ENCODE measurements around the gene SLC5A10.

Gene SLC5A10

DNA sequence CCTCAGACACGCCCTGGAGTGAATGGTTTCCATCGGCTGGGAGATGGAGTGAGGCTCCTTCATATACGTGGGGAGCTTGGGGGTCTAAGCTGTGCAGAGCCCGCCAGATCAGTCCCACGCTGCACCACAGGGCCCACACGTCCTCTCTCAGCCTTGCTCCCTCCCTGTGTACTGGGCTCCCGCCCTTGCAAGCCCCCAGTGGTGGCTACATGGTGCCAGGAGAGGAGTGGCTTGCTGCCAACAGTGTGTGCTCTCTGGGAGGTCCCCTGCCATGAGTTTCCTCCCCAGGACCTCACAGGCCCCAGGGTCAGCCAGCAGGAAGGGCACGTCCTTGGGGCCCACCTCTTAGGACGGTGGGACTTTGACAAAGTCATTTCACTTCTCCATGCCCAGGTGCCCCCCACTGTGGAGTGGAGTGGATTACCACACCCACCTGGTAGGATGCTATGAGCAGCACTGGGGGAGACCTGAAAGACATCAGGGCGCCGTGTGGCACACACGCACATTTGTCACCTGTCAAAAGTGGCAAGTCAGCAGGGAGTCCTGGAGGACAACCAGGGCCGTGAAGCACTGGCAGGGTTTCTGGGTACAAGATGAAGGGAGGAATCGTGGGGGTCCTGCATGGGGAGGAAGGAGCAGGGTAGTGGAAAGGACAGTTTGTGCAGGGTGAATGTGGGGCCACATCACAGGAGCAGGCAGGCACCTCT lies 13.7 kb downstream of the SLC5A10 start:
- no peak for DNase-seq

DNA sequence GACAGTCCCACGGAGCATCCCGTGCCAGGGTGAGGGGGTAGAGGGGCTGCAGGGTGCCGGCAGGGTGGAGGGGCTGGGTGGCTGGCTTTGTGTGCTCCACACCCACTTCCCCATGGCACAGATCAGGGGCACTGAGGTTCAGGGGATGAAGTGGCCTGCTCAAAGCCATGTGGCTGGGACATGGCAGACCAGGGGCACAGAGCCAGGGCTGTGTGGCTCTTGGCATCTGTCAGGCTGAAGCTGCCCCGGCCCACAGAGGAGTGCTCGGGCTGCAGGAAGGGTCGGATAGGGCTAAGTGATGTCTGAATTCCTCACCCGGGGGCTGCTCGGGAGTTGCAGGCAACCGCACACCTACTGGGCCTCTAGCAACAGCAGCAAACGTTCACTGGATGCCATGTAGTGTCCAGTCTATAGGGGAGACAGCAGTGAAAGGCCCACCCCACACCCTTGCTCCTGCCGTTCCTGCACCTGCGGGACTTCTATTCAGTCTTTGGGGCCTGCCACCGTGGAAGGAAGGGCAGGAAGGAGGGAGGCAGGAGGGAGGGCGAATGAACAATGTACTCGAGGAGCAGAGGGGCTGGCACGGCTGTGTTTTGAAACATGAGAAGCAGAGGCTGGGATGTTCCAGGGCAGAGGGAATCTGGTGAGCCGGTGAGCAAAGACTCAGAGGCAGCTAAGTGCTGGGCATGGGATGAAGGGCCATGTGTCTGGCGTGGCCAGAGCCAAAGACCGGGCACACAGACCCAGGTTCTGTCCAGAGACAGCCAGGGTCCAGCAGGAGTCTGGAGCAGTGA lies 15.1 kb downstream of the SLC5A10 start:
- no peak for DNase-seq

DNA sequence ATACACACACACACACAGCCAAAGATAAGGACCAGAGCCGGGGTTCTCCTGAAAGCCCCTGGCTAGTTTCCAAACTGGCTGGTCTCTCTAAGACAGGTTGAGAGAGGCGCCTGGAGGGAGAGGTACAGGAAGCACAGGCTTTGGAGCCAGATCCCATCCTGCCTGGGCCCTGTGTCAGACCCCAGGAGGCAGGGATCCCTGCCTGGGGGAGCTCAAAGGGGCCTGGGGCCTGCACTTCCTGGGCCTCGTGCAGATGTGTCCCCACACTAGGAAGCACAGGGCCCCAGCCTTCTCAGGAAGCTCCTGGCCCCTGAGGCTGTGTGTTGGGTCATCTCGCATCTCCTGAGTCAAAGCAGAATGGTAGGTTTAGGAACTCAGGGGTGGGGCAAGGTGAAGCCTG lies 16.0 kb downstream of the SLC5A10 start:
- DNase-seq, result no peak

- DNase-seq, result no peak
These were observed 16.4 kb downstream of the SLC5A10 start for GRCh38 chr17:18968345-18968744.

DNA sequence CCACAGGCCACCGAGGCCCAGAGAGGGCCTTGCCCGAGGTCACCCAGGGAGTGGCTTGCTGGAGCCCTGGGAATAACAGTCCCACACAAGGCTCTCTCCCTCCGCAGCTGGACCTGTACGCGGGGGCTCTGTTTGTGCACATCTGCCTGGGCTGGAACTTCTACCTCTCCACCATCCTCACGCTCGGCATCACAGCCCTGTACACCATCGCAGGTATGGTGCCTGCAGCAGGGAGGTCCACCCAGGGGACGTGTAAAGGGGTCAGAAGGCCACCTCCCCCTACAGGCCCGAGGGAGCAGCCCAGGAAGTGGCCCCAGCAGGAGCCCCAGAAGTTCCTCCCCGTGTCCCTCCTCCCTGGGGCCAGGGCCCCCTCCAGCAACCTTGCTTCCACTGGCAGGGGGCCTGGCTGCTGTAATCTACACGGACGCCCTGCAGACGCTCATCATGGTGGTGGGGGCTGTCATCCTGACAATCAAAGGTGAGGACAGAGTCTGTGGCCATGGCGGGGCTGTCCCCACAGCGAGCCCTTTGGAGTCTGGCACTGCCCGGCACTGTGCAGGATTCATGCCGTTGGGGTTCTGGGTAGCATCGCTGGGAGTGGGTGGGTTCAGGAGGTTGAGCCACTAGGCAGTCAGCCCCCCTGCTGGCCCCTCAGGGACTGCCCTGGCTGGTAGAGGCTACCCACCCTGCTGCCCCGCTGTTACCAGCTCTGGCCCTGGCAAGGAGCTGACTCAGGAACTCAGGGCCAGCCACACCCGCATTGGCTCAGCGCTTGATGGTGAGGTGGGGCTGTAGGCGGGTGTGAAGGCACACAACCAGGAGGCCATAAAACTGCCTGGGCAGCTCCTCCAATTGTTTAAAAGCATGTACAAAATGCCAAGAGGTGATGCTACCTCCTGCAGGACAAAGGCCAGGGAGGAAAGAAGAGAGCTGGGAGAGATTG lies 17.3 kb downstream of the SLC5A10 start:
- DNase-seq, result no peak

DNA sequence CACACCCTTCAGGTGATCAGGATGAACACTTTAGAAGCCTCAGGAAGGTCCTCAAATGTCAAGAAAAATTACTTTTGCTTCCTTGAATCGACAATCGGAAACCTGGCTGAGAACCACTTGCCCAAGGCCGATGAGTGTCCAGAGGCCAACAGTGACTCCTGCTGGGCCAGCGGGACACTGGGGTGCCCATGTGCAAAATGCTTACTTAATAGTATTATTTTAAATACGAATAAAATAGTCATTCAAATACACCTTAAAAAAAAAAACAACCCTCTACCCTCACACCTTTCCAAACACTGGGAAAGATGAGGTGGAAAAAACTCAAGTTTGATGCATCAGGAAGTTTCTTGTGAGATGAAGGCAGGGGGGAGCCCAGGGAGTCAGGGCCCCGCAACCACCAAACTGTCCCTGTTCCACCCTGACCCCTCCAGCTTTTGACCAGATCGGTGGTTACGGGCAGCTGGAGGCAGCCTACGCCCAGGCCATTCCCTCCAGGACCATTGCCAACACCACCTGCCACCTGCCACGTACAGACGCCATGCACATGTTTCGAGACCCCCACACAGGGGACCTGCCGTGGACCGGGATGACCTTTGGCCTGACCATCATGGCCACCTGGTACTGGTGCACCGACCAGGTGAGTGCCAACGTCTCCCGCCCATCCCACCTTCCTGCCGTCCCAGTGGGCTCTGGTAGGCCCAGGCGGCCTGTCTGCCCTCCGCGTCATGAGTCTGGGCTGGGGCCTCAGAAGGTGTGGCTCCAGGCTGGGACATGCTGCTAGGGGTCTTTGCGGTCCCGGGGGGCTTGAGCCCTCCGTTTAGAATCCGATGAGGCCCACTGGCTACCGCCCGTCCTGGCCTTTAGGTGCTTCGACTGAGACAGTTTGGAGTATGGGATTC lies 18.9 kb downstream of the SLC5A10 start:
- no peak for DNase-seq

DNA sequence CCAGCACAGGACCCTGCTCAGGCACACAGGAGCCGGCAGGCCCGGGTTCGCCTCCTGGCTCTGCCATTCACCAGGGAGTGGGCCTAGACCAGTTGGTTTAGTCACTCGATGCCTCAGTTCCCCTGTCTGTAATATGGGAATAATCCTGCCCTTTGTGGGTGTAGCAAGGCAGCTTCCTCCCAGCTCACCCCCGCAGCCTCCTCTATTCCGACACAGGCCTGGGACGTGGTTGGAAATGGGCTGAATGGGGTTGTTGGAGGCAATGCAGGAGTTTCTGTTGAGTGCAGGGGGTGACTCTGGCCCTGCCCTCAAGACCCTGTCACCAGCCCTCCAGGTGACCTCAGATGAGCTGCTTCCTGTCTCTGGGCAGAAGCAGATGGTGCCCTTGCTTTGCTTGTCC lies 19.8 kb downstream of the SLC5A10 start:
- DNase-seq, result no peak

- no peak for DNase-seq
These were observed 22.6 kb downstream of the SLC5A10 start for GRCh38 chr17:18974407-18975149.

DNA sequence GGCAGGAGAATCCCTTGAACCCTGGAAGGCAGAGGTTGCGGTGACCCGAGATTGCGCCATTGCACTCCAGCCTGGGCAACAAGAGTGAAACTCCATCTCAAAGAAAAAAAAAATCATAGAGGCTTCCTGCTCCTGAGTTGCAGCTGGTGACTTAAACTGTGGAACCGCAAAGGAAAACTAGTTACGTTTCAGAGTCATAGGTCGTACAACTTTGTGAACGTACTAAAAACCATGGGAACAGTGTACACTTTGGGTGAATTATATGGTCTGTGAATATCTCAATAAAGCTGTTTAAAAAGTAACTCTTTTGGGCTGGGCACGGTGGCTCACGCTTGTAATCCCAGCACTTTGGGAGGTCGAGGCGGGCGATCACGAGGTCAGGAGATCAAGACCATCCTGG lies 23.6 kb downstream of the SLC5A10 start:
- no peak for DNase-seq

- DNase-seq, result no peak
These were observed 24.2 kb downstream of the SLC5A10 start for GRCh38 chr17:18976201-18976600.

- no peak for DNase-seq
These were observed 25.1 kb downstream of the SLC5A10 start for GRCh38 chr17:18977021-18977420.

DNA sequence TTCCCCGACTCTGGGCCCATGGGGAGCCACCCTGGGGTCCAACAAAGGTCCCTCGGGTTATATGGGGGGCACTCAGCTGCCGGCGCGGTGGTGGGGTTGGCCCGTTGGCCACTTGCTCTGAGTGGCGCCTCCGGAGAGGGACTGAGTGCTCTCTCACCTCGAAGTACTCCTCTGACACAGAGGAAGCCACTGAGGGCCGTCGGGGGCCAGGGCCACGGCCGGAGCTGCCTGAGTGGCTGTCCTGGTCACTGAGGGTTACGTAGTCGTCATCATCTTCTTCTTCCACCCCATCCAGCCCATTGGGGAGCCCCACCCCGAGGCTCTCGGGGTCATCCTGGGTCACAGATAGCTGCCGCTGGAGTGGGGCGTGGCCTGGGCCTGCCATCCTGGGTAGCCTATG lies 25.7 kb downstream of the SLC5A10 start:
- no peak for DNase-seq

- no peak for DNase-seq
These were observed 26.1 kb downstream of the SLC5A10 start for GRCh38 chr17:18978050-18978449.

DNA sequence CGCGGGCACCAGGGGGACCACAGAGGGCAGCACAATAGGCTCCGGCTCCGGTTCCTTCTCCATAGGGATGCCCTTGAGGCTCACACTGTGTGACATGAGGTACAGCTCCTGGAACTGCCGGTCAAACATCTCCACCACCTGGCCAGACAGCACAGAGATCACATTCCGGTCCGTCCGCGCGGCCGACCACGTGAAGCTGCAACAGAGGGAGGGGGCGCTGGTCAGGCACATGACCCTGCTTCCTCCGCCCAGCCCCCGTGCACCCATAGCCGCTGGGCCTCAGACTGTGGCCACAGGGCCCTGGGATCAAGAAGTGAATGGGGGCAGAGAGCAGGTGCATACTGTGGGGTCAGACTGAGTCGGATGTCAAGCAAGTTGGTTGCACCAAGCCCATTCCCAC lies 26.7 kb downstream of the SLC5A10 start:
- no peak for DNase-seq

DNA sequence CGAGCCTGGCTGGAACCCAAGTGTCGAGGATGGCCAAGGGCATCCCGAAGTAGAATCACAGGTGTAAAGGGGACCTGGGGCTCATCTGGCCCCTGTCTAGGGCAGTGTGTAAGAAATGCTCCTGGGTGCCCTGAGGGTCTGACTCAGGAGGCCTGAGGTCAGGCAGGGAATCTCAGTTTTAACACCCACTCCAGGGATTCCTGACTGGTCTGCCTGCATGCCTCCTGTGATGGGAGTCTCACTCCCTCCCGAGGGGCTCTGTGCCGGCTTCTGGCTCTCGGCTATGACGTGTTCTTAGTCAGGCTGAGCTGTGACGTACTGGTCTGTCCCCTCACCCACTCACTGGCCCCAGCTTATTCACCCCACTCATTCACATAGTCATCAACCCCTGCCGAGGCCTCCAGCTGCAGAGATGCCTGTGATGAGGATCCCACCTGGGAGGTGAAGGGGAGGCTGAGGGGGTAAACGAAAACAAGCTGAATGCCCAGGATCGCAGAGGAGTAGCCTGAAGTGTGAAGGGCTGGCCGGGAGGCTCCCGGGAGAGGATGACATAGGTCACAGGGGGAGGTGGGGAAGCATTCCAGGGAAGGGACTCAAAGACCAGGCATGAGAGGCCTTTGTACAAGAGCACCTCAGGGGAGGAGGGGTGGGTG lies 28.8 kb downstream of the SLC5A10 start:
- DNase-seq, result no peak

DNA sequence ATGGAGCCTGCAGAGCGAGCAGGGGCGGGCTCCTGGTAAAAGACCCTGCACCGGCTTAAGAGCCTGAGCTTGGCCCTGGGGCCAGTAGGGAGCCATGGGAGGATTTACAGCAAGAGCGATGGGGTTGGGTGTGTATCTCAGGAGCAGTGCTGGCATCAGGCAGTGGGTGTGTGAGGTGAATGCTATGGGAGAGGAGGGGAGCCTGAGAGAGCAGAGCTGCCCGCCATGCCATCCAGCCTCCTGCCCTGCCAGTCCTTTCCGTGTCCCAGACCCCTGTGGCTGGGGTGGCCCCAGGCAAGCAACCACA lies 29.3 kb downstream of the SLC5A10 start:
- no peak for DNase-seq

DNA sequence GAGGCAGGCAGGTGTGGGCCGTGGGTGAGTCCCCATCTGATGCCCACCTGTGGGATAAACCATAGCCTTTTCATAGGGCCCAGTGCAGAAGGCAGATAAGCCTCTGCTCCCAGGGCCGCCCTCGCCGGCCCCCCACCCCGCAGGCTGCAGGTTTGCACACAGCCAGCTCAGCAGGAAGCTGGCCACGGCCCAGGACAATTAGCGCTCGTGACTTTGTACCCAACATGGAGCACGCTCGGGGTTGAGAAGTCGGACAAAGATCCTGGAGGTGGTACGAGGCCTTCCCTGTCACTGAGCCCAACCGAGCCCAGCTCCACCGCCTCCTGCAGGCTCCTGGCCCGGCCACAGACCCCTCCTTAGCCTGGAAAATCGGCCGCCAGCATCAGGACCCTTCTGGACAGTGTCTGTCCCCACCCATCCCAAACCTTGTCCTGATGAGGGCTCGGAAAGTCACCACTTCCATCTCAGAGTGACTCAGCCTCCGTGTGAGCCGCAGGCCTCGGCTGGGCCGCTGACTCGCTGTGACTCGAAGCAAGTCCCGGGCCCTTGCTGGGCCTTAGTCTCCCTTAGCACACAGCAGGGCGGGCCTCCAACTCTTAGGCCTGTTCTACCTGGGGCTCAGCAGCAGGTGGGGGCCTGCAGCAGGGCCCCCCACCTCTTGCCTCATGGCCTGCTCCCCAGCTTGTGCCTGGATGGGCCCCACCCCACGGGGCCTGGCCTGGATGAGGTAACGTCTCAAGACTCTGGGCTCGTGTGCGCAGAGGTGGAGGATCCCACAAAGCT lies 29.9 kb downstream of the SLC5A10 start:
- DNase-seq, result no peak

DNA sequence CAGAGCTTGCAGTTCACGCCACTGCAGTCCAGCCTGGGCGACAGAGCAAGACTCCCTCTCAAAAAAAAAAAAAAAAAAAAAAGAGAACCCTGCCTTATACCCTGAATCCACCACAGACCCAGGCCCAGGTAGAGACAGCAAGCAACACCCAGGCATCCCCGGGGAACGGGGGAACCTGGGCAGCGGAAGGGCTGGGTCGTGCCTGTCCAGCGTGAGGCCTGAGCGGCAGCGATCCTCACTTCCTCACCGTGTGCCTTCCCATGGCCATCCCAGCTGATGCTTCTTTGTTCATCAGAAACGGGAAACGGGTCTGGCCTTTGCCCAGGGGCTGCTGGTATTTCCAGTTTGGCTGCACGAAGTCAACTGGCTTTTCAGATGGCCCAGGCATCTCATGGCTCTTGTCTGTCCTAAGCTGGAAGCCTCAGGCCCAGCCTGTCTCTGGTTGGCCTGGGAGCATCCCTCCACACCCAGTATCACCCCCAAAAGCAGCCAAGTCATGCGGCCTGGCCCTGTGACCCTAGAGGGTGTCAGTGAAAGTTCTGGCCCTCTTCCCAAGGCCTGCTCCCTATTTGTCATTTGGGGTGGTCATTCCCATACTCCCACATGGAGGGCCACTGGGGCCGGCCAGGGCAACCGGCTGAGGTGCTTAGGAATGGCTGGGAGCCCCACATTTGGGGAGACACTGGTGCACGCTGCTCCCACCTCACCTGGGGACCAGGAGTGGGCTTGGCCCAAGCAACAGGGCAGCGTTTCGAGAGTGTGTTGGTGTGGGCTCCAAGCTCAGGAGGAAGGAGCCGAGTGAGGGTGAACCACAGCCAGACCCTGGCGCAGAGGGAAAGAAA lies 32.5 kb downstream of the SLC5A10 start:
- no peak for DNase-seq

GRCh38 chr17:18985475-18985874 lies 33.5 kb downstream of the SLC5A10 start:
- no peak for DNase-seq

Measured in NCI-H82 (cell line).